ENCODE results near the gene CDYL2.

CDYL2 gene

GRCh38 chr16:80594756-80595155, 209.6 kb downstream of the CDYL2 start:
- no peak for DNase-seq (ENCODE audit: low read depth)

- DNase-seq (ENCODE audit: low read depth), result no peak
These were observed 212.1 kb downstream of the CDYL2 start for GRCh38 chr16:80592273-80592672.

GRCh38 chr16:80591071-80591915, 213.1 kb downstream of the CDYL2 start:
- DNase-seq (ENCODE audit: low read depth), result no peak

GRCh38 chr16:80587071-80587470, 217.3 kb downstream of the CDYL2 start:
- no peak for DNase-seq (ENCODE audit: low read depth)

- DNase-seq (ENCODE audit: low read depth), result no peak
These were observed 217.9 kb downstream of the CDYL2 start for GRCh38 chr16:80586476-80586875.

GRCh38 chr16:80585764-80586163, 218.6 kb downstream of the CDYL2 start:
- DNase-seq (ENCODE audit: low read depth), result no peak

GRCh38 chr16:80583466-80583865, 220.9 kb downstream of the CDYL2 start:
- no peak for DNase-seq (ENCODE audit: low read depth)

- DNase-seq (ENCODE audit: low read depth), result peak; percentile 37
These were observed 224.1 kb downstream of the CDYL2 start for GRCh38 chr16:80580109-80580832.

- DNase-seq (ENCODE audit: low read depth), result no peak
These were observed 226.7 kb downstream of the CDYL2 start for GRCh38 chr16:80577485-80578280.

- no peak for DNase-seq (ENCODE audit: low read depth)
These were observed 228.0 kb downstream of the CDYL2 start for GRCh38 chr16:80576343-80576912.

GRCh38 chr16:80573700-80574120, 230.7 kb downstream of the CDYL2 start:
- DNase-seq (ENCODE audit: low read depth), result no peak

- DNase-seq (ENCODE audit: low read depth), result no peak
These were observed 234.3 kb downstream of the CDYL2 start for GRCh38 chr16:80570106-80570478.

GRCh38 chr16:80569440-80570105, 234.8 kb downstream of the CDYL2 start:
- DNase-seq (ENCODE audit: low read depth), result peak; percentile 64

- no peak for DNase-seq (ENCODE audit: low read depth)
These were observed 240.0 kb downstream of the CDYL2 start for GRCh38 chr16:80564394-80564793.

- no peak for DNase-seq (ENCODE audit: low read depth)
These were observed 241.3 kb downstream of the CDYL2 start for GRCh38 chr16:80563066-80563465.

GRCh38 chr16:80559369-80559768, 245.0 kb downstream of the CDYL2 start:
- DNase-seq (ENCODE audit: low read depth), result no peak

- no peak for DNase-seq (ENCODE audit: low read depth)
These were observed 247.4 kb downstream of the CDYL2 start for GRCh38 chr16:80557037-80557436.

GRCh38 chr16:80556481-80556880, 247.9 kb downstream of the CDYL2 start:
- no peak for DNase-seq (ENCODE audit: low read depth)

GRCh38 chr16:80554033-80554432, 250.4 kb downstream of the CDYL2 start:
- DNase-seq (ENCODE audit: low read depth), result no peak

GRCh38 chr16:80552277-80552676, 252.1 kb downstream of the CDYL2 start:
- no peak for DNase-seq (ENCODE audit: low read depth)
